MM.1S (cell line): ENCODE data around the gene PTPN3.

ENCODE experiments used
- DNase-seq: peaks from one replicate; pipeline ENCODE4 v3.0.0-alpha.2; 2015
- H2AFZ ChIP-seq: fragments of 300-600 bp; sonication (generic); 2 replicates; pipeline ENCODE4 v1.6.0; 2016; ENCODE audit warnings: antibody characterized with exemption, low read length
- H3F3A ChIP-seq: fragments of 300-600 bp; sonication (generic); 2 replicates; pipeline ENCODE4 v1.6.1; 2016; ENCODE audit warnings: mild to moderate bottlenecking, antibody characterized with exemption, low read length, moderate library complexity, mixed read lengths; ENCODE audit not compliant: insufficient read depth
- H3K27ac ChIP-seq: fragments of 300-600 bp; sonication (generic); 2 replicates; pipeline ENCODE4 v1.5.1; 2016; ENCODE audit warnings: mild to moderate bottlenecking, low read length
- H3K27me3 ChIP-seq: fragments of 300-600 bp; sonication (generic); replicated peaks from 2 replicates; pipeline ENCODE4 v1.6.0; 2016; ENCODE audit warnings: low read length; ENCODE audit not compliant: insufficient read depth
- H3K36me3 ChIP-seq: fragments of 300-600 bp; sonication (generic); replicated peaks from 2 replicates; pipeline ENCODE4 v1.6.1; 2016; ENCODE audit warnings: mild to moderate bottlenecking, low read length, mixed read lengths; ENCODE audit not compliant: insufficient read depth
- H3K4me1 ChIP-seq: fragments of 300-600 bp; sonication (generic); 2 replicates; pipeline ENCODE4 v1.6.1; 2016; ENCODE audit warnings: low read length, mixed read lengths
- H3K4me2 ChIP-seq: fragments of 300-600 bp; sonication (generic); 2 replicates; pipeline ENCODE4 v1.6.0; 2016; ENCODE audit warnings: low read depth, low read length
- H3K4me3 ChIP-seq: fragments of 300-600 bp; sonication (generic); 2 replicates; pipeline ENCODE4 v1.5.1; 2016; ENCODE audit warnings: low read length, mixed read lengths
- H3K79me2 ChIP-seq: fragments of 300-600 bp; sonication (generic); 2 replicates; pipeline ENCODE4 v1.6.1; 2016; ENCODE audit warnings: mixed run types, low read length, mixed read lengths
- H3K9ac ChIP-seq: fragments of 300-600 bp; sonication (generic); 2 replicates; pipeline ENCODE4 v1.6.1; 2016; ENCODE audit warnings: low read length, mixed read lengths
- H3K9me2 ChIP-seq: fragments of 300-600 bp; sonication (generic); replicated peaks from 2 replicates; pipeline ENCODE4 v1.6.1; 2016; ENCODE audit warnings: mild to moderate bottlenecking, low read length, mixed read lengths; ENCODE audit not compliant: insufficient read depth
- H3K9me3 ChIP-seq: fragments of 300-600 bp; sonication (generic); replicated peaks from 2 replicates; pipeline ENCODE4 v1.6.1; 2016; ENCODE audit warnings: mild to moderate bottlenecking, low read length, mixed read lengths; ENCODE audit not compliant: insufficient read depth
- H4K20me1 ChIP-seq: fragments of 300-600 bp; sonication (generic); 2 replicates; pipeline ENCODE4 v1.6.1; 2016; ENCODE audit warnings: mild to moderate bottlenecking, low read length, moderate library complexity, mixed read lengths; ENCODE audit not compliant: insufficient read depth
- EZH2 ChIP-seq: fragments of 300-600 bp; sonication (generic); optimal IDR thresholded peaks from 2 replicates; pipeline ENCODE3; 2017; ENCODE audit warnings: low read depth, mild to moderate bottlenecking, antibody characterized with exemption, low read length, mixed read lengths
- EZH2phosphoT487 ChIP-seq: fragments of 300-600 bp; sonication (generic); IDR thresholded peaks from 2 replicates; pipeline ENCODE4 v1.6.1; 2018; ENCODE audit warnings: antibody characterized with exemption, low read length
- TF ChIP-seq, protein P1 (sequence below): fragments of 300-600 bp; sonication (generic); IDR thresholded peaks from 2 replicates; pipeline ENCODE4 v1.5.1; 2016; ENCODE audit warnings: antibody characterized with exemption, low read length, mixed read lengths

The PTPN3 gene

DNA sequence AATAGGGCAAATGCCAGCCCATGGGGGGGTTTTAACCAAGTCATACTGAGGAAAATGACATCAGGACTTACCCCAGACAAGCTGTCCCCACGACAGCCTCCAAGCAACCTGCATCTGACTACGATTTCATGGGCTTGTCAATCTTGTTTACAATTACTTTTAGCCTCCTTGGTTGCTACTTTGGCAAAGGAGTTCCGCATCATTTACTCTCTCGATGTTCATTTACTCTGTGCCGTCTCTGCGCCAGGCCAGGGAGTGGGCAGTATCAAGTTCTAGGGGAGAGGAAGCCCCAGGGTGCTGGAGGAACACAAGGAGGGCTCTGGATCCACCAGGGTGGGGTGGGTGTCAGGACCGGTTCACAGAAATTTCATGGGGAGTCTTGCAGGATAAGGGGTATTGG is 23.9 kb downstream of the PTPN3 start:
- no peak overlapping the region for H3K9ac ChIP-seq
- no peaks in the 10 kb centered on the region for H3K9me2 ChIP-seq
- no peaks in the 10 kb centered on the region for H3F3A ChIP-seq
- H2AFZ ChIP-seq: no peak overlapping the region
- TF ChIP-seq EZH2 (no peak), EZH2phosphoT487 (no peak)
- TF ChIP-seq, protein P1, sequence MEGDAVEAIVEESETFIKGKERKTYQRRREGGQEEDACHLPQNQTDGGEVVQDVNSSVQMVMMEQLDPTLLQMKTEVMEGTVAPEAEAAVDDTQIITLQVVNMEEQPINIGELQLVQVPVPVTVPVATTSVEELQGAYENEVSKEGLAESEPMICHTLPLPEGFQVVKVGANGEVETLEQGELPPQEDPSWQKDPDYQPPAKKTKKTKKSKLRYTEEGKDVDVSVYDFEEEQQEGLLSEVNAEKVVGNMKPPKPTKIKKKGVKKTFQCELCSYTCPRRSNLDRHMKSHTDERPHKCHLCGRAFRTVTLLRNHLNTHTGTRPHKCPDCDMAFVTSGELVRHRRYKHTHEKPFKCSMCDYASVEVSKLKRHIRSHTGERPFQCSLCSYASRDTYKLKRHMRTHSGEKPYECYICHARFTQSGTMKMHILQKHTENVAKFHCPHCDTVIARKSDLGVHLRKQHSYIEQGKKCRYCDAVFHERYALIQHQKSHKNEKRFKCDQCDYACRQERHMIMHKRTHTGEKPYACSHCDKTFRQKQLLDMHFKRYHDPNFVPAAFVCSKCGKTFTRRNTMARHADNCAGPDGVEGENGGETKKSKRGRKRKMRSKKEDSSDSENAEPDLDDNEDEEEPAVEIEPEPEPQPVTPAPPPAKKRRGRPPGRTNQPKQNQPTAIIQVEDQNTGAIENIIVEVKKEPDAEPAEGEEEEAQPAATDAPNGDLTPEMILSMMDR: no peak
- H3K4me3 ChIP-seq: no peak overlapping the region
- no peak for DNase-seq
- H3K27ac ChIP-seq: no peak overlapping the region
- H3K27me3 ChIP-seq: no peaks in the 10 kb centered on the region
- no peaks in the 10 kb centered on the region for H3K36me3 ChIP-seq
- H3K4me2 ChIP-seq: peak overlapping the region; percentile 71; the same call in 1 of the 2 replicates
- peaks cover 13% of the 10 kb centered on the region for H3K4me1 ChIP-seq
- H3K79me2 ChIP-seq: no peaks in the 10 kb centered on the region
- no peaks in the 10 kb centered on the region for H4K20me1 ChIP-seq
- H3K9me3 ChIP-seq: no peaks in the 10 kb centered on the region

DNA sequence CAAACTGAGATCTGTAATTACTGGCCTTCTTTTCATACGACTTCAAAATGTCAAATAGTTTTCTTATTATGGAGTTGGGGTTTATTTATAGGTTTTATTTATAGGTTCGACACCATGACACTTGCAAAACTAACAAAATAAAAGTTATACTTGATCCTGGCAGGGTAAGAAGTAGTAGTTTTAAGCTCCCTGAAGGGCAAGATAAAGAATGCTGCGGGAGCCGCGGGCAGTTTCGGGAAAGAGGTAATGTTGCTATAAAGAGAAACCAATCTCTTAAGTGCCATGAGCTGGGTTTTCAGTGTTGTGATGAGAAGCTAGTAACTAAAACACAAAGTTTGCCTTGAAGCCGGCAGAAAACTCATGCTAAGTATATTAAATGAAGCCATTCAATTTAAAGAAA is 24.8 kb downstream of the PTPN3 start:
- Histone ChIP-seq H3K27ac (peak overlapping the region; percentile 49; the same call in 1 of the 2 replicates), H3K4me1 (peaks cover 13% of the 10 kb centered on the region), H3K36me3 (no peaks in the 10 kb centered on the region), H3F3A (no peaks in the 10 kb centered on the region), H4K20me1 (no peaks in the 10 kb centered on the region), H3K9me2 (no peaks in the 10 kb centered on the region), H3K27me3 (no peaks in the 10 kb centered on the region), H3K79me2 (no peaks in the 10 kb centered on the region), H2AFZ (peak overlapping the region; percentile 13), H3K4me2 (peak overlapping the region; percentile 71), H3K4me3 (peak overlapping the region; percentile 19; the same call in 1 of the 2 replicates), H3K9ac (peak overlapping the region; percentile 17; the same call in 1 of the 2 replicates), H3K9me3 (no peaks in the 10 kb centered on the region)
- DNase-seq: peak; percentile 59
- TF ChIP-seq, protein P1: no peak
- TF ChIP-seq EZH2phosphoT487: no peak
- no peak for TF ChIP-seq EZH2

DNA sequence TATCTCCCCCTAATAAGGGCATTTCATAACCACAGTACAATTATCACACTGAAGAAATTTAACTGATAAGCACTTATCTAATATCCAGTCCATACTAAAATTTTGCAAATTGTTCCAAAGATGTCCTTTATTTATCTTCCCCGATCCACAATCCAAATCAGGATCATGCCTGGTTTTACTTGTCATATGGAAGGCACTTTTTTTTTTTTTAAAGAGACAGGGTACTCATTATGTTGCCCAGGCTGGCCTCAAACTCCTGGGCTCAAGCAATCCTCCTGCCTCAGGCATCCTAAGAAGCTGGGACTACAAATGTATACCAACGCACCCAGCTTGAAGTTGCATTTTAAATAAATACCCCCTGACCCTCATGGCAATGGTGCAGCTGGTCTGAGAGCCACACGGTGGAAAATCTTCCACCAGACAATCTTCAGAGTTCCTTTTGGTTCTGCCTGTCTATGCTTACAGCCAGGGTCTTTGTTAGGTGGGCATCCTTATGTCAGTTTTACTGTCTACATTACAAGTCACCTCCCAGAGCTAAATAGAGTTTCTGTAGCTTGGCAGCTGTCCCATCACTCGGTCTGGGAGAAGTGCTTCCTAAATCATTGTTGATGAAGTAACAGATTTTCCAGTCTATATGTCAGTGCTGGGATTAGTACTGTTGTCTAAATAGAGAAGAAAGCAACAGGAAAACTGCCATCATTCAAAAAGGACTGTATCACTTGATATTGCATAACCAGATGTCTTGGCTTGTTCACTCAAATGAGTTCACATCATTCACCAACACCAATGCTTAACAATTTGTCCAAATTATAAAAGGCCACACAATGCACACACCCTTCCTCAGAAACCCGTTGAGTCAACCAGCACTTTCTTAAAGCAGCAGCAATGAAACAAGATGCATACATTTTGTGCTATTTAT is 26.4 kb downstream of the PTPN3 start:
- H3K9me3 ChIP-seq: no peaks in the 10 kb centered on the region
- peaks cover 18% of the 10 kb centered on the region for H3K4me1 ChIP-seq
- H3F3A ChIP-seq: no peaks in the 10 kb centered on the region
- H3K4me3 ChIP-seq: no peak overlapping the region
- no peaks in the 10 kb centered on the region for H3K9me2 ChIP-seq
- no peaks in the 10 kb centered on the region for H4K20me1 ChIP-seq
- no peak overlapping the region for H2AFZ ChIP-seq
- no peaks in the 10 kb centered on the region for H3K79me2 ChIP-seq
- no peak overlapping the region for H3K9ac ChIP-seq
- no peak overlapping the region for H3K27ac ChIP-seq
- no peak for DNase-seq
- no peak overlapping the region for H3K4me2 ChIP-seq
- H3K36me3 ChIP-seq: no peaks in the 10 kb centered on the region
- H3K27me3 ChIP-seq: no peaks in the 10 kb centered on the region
- TF ChIP-seq EZH2 (no peak), EZH2phosphoT487 (no peak)
- TF ChIP-seq, protein P1: no peak
